B cell (primary cell): ENCODE measurements around the gene SLC26A8. TPM values are rescaled to one million over a fixed set of nuclear protein-coding genes. Genes with fewer than 3 reads are reported as not detected.

Source experiments
- ATAC-seq: fragments of 200-7000 bp; cut with Tn5 transposase; one replicate; pipeline ENCODE4 v1.10.0; 2021; ENCODE audit warnings: low read depth, mild to moderate bottlenecking, moderate number of reproducible peaks, moderate library complexity
- CTCF ChIA-PET: fragments of 350-600 bp; sonication (Branson Sonifier 250); formaldehyde crosslinking; loops from one replicate; lab custom pipeline; 2021; ENCODE audit warnings: antibody characterized with exemption, inconsistent platforms; lab: Charles Lee
- POLR2A ChIA-PET: fragments of 350-600 bp; sonication (Branson Sonifier 250); formaldehyde crosslinking; loops from one replicate; lab custom pipeline; 2021; ENCODE audit warnings: antibody characterized with exemption; lab: Charles Lee
- DNase-seq: peaks from one replicate; pipeline ENCODE4 v3.0.0; 2013
- H2AFZ ChIP-seq: 2 replicates; pipeline ENCODE4 v1.6.1; 2012; ENCODE audit warnings: mild to moderate bottlenecking, low read depth, low read length; ENCODE audit not compliant: insufficient read depth, poor library complexity, severe bottlenecking
- H3K27ac ChIP-seq, 2 donors: 1 replicate in 1 of 2; 2 replicates in 1 of 2; pipeline ENCODE4 v1.5.1; 2012 to 2013; ENCODE audit warnings: low read length in 2 of 2, mild to moderate bottlenecking in 2 of 2, moderate library complexity in 1 of 2
- H3K27me3 ChIP-seq, 4 experiments: fragments of 200-600 bp in 1 of 4; sonication (generic) in 1 of 4; replicated peaks in 1 of 4; 1 replicate in 2 of 4; 2 replicates in 2 of 4; pipeline versions ENCODE4 v1.6.1 to v1.7.0; 2013 to 2016; ENCODE audit warnings: low read length in 3 of 4, mild to moderate bottlenecking in 2 of 4, mixed read lengths in 1 of 4, moderate library complexity in 1 of 4; ENCODE audit not compliant: insufficient read depth in 4 of 4, control insufficient read depth in 3 of 4; ENCODE audit errors: control extremely low read depth in 1 of 4
- H3K36me3 ChIP-seq, 2 experiments: replicated peaks in 1 of 2; 1 replicate in 1 of 2; 2 replicates in 1 of 2; pipeline versions ENCODE4 v1.6.1 to v1.7.1; 2013; ENCODE audit warnings: low read length in 1 of 2; ENCODE audit not compliant: insufficient read depth in 2 of 2, control insufficient read depth in 1 of 2; ENCODE audit errors: control extremely low read depth in 1 of 2, extremely low read depth in 1 of 2
- H3K4me1 ChIP-seq, 2 donors: fragments of 200-600 bp in 1 of 2; sonication (generic) in 1 of 2; 1 replicate in 1 of 2; 2 replicates in 1 of 2; pipeline versions ENCODE4 v1.5.1 to v1.6.1; 2013 to 2017; ENCODE audit warnings: low read length in 2 of 2; ENCODE audit not compliant: control insufficient read depth in 2 of 2, insufficient read depth in 2 of 2
- H3K4me2 ChIP-seq: replicated peaks from 2 replicates; pipeline ENCODE3; 2012; ENCODE audit warnings: mild to moderate bottlenecking, low read depth, low read length; ENCODE audit not compliant: poor library complexity, severe bottlenecking
- H3K4me3 ChIP-seq, 5 experiments: fragments of 200-600 bp in 1 of 5; sonication (generic) in 1 of 5; 1 replicate in 3 of 5; 2 replicates in 2 of 5; pipeline versions ENCODE4 v1.5.1 to v1.7.0; 2011 to 2016; ENCODE audit warnings: low read length in 4 of 5, mild to moderate bottlenecking in 4 of 5, low read depth in 2 of 5, control low read depth in 1 of 5, moderate library complexity in 1 of 5; ENCODE audit not compliant: insufficient read depth in 1 of 5; ENCODE audit errors: control extremely low read depth in 1 of 5, extremely low read depth in 1 of 5
- H3K79me2 ChIP-seq: fragments of 200-600 bp; sonication (generic); one replicate; pipeline ENCODE4 v1.6.0; 2016; ENCODE audit warnings: low read length; ENCODE audit not compliant: control insufficient read depth, insufficient read depth
- H3K9ac ChIP-seq: fragments of 200-600 bp; sonication (generic); 2 replicates; pipeline ENCODE4 v1.6.1; 2017; ENCODE audit warnings: mild to moderate bottlenecking, low read length, moderate library complexity
- H3K9me3 ChIP-seq, 3 donors: one replicate each; pipeline versions ENCODE4 v1.6.1 to v1.7.1; 2013; ENCODE audit warnings: low read length in 2 of 3; ENCODE audit not compliant: control insufficient read depth in 2 of 3, insufficient read depth in 1 of 3; ENCODE audit errors: control extremely low read depth in 1 of 3
- H4K20me1 ChIP-seq: 2 replicates; pipeline ENCODE4 v1.6.0; 2012; ENCODE audit warnings: mild to moderate bottlenecking, low read length; ENCODE audit not compliant: insufficient read depth, control insufficient read depth, poor library complexity, severe bottlenecking
- H3K27ac Mint-ChIP-seq: one replicate; pipeline ENCODE4 v1.8.0; 2021; ENCODE audit warnings: mixed read lengths
- H3K27me3 Mint-ChIP-seq: one replicate; pipeline ENCODE4 v1.8.0; 2021; ENCODE audit warnings: mixed read lengths
- H3K4me1 Mint-ChIP-seq: one replicate; pipeline ENCODE4 v1.8.0; 2021; ENCODE audit warnings: mixed read lengths
- H3K4me3 Mint-ChIP-seq: one replicate; pipeline ENCODE4 v1.8.0; 2021; ENCODE audit warnings: mixed read lengths
- H3K9me3 Mint-ChIP-seq: one replicate; pipeline ENCODE4 v1.8.0; 2022; ENCODE audit warnings: mixed read lengths; ENCODE audit not compliant: insufficient read depth
- EZH2 ChIP-seq: IDR thresholded peaks from 2 replicates; pipeline ENCODE4 v1.6.1; 2012; ENCODE audit warnings: borderline replicate concordance, low read depth, mild to moderate bottlenecking, moderate library complexity, low read length; ENCODE audit not compliant: insufficient read depth, poor library complexity, severe bottlenecking
- WGBS: methylation state at CpG from one replicate; pipeline ENCODE4 v1.1.5; 2013; ENCODE audit warnings: missing lambda C conversion rate; ENCODE audit not compliant: insufficient coverage; 5-methylcytosine and 5-hydroxymethylcytosine counted together
- intact Hi-C: fragments of 100-400 bp; cut with micrococcal nuclease; formaldehyde crosslinking; loops from one replicate; pipeline ENCODE4 v1.10.0; 2022
- polyA plus RNA-seq: library from polyadenylated mRNA; depleted of rRNA; stranded (reverse); fragments of >200 nt; gene quantifications from 2 replicates; pipeline ENCODE4 v1.2.3, GENCODE V29; 2012
- total RNA-seq, 2 donors: library from RNA; stranded (reverse); fragments of 120-200 nt in 1 of 2; gene quantifications; 1 replicate in 1 of 2; 2 replicates in 1 of 2; pipeline versions ENCODE4 v1.2.3 to v1.2.4, GENCODE V29; 2013 to 2022
- TF ChIP-seq, protein P1 (sequence below): fragments of 200-600 bp; IDR thresholded peaks from one replicate; pipeline ENCODE4 v1.8.0; 2022; ENCODE audit warnings: antibody characterized with exemption, mild to moderate bottlenecking

SLC26A8 gene
- total and polyA plus RNA-seq, 2 donors (not counting 1 experiment from before 2014, with no cell fraction given), result 0.01 TPM; not detected in 1

GRCh38 chr6:35907750-35908149 is 116.7 kb downstream of the SLC26A8 start:
- TF ChIP-seq, protein P1, sequence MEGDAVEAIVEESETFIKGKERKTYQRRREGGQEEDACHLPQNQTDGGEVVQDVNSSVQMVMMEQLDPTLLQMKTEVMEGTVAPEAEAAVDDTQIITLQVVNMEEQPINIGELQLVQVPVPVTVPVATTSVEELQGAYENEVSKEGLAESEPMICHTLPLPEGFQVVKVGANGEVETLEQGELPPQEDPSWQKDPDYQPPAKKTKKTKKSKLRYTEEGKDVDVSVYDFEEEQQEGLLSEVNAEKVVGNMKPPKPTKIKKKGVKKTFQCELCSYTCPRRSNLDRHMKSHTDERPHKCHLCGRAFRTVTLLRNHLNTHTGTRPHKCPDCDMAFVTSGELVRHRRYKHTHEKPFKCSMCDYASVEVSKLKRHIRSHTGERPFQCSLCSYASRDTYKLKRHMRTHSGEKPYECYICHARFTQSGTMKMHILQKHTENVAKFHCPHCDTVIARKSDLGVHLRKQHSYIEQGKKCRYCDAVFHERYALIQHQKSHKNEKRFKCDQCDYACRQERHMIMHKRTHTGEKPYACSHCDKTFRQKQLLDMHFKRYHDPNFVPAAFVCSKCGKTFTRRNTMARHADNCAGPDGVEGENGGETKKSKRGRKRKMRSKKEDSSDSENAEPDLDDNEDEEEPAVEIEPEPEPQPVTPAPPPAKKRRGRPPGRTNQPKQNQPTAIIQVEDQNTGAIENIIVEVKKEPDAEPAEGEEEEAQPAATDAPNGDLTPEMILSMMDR, result no peak
- TF ChIP-seq EZH2, result no peak
- no peak overlapping the region for H3K27ac Mint-ChIP-seq

GRCh38 chr6:35906499-35906846 is 118.0 kb downstream of the SLC26A8 start:
- H3K27me3 Mint-ChIP-seq, result no peaks in the 10 kb centered on the region

More at GRCh38 chr6:35907750-35908149, 116.7 kb downstream of the SLC26A8 start:
- H3K27ac ChIP-seq, result no peak overlapping the region
- WGBS, result no CpG with 5 or more reads among the region's 6 CpGs
- no peak overlapping the region for H2AFZ ChIP-seq
- ATAC-seq (no peak), DNase-seq (no peak)
- H3K27me3 Mint-ChIP-seq, result no peaks in the 10 kb centered on the region
- no peak overlapping the region for H3K9ac ChIP-seq
- peaks cover 49% of the 10 kb centered on the region for H3K79me2 ChIP-seq
- intact Hi-C loops, result no loop called here
- H4K20me1 ChIP-seq, result no peaks in the 10 kb centered on the region
- POLR2A ChIA-PET, result no interaction called here
- peaks cover 1 to 28% (median 27%) of the 10 kb centered on the region in 3 donors for H3K9me3 ChIP-seq
- no peaks in the 10 kb centered on the region for H3K27me3 ChIP-seq
- no peak overlapping the region for H3K4me2 ChIP-seq
- peaks cover 7 to 22% of the 10 kb centered on the region in 2 experiments for H3K36me3 ChIP-seq
- H3K4me3 ChIP-seq, result no peak overlapping the region
- no peak overlapping the region for H3K4me3 Mint-ChIP-seq
- no peaks in the 10 kb centered on the region for H3K4me1 ChIP-seq
- H3K9me3 Mint-ChIP-seq, result peaks cover 10% of the 10 kb centered on the region
- CTCF ChIA-PET, result no interaction called here
- peaks cover 1% of the 10 kb centered on the region for H3K4me1 Mint-ChIP-seq

More at GRCh38 chr6:35906499-35906846, 118.0 kb downstream of the SLC26A8 start:
- intact Hi-C loops, result no loop called here
- Histone ChIP-seq H4K20me1 (no peaks in the 10 kb centered on the region), H3K36me3 (peaks cover 7 to 22% of the 10 kb centered on the region in 2 experiments), H2AFZ (no peak overlapping the region), H3K4me2 (no peak overlapping the region), H3K4me1 (no peaks in the 10 kb centered on the region), H3K27me3 (no peaks in the 10 kb centered on the region), H3K27ac (no peak overlapping the region), H3K79me2 (peaks cover 60% of the 10 kb centered on the region), H3K9ac (no peak overlapping the region), H3K4me3 (no peak overlapping the region), H3K9me3 (peaks cover 1 to 27% (median 26%) of the 10 kb centered on the region in 3 donors)
- ChIA-PET POLR2A (no interaction called here), CTCF (no interaction called here)
- no peak overlapping the region for H3K4me3 Mint-ChIP-seq
- TF ChIP-seq, protein P1, result no peak
- TF ChIP-seq EZH2, result no peak
- H3K4me1 Mint-ChIP-seq, result peaks cover 1% of the 10 kb centered on the region
- no CpG with 5 or more reads among the region's 2 CpGs for WGBS
- DNase-seq, result no peak
- no peak for ATAC-seq
- H3K27ac Mint-ChIP-seq, result no peak overlapping the region
- peaks cover 10% of the 10 kb centered on the region for H3K9me3 Mint-ChIP-seq
